Sigmoid colon (tissue), 3 donors: Measurements from ENCODE around the gene TSPAN12.

Experiments
- CTCF ChIP-seq, 4 experiments: fragments of 450-650 bp in 3 of 4; fragments of 200-600 bp in 1 of 4; IDR thresholded peaks; one replicate each; pipeline ENCODE4 v1.5.1; 2016 to 2019; ENCODE audit warnings: antibody characterized with exemption in 4 of 4, mild to moderate bottlenecking in 3 of 4, moderate library complexity in 2 of 4
- POLR2A ChIP-seq, 2 donors: fragments of 450-650 bp; IDR thresholded peaks; one replicate each; pipeline ENCODE4 v1.6.1; 2016; ENCODE audit warnings: antibody characterized with exemption in 2 of 2, mild to moderate bottlenecking in 2 of 2, moderate library complexity in 2 of 2

- TF ChIP-seq CTCF (IDR thresholded peaks at IDR 0.05) (no peak), POLR2A (IDR thresholded peaks at IDR 0.05) (no peak)
Observed at GRCh38 chr7:120794106-120794729, 63.7 kb downstream of the TSPAN12 start.
